Stomach (tissue), 4 donors: ENCODE data around the gene RSBN1.

Source experiments
- EP300 ChIP-seq: sonication (generic); formaldehyde crosslinking; IDR thresholded peaks from one replicate; pipeline ENCODE4 v1.6.1; 2017; ENCODE audit warnings: antibody characterized with exemption
- POLR2A ChIP-seq, 4 donors: fragments of 450-650 bp; IDR thresholded peaks; one replicate each; pipeline ENCODE4 v1.6.1; 2016; ENCODE audit warnings: antibody characterized with exemption in 4 of 4, control low read depth in 2 of 4, mild to moderate bottlenecking in 1 of 4, moderate library complexity in 1 of 4
- TF ChIP-seq, protein P1 (sequence below), 7 experiments: fragments of 450-650 bp in 4 of 7; fragments of 200-600 bp in 3 of 7; sonication (generic) in 3 of 7; IDR thresholded peaks; one replicate each; pipeline ENCODE4 v1.5.1; 2016 to 2019; ENCODE audit warnings: antibody characterized with exemption in 7 of 7, control low read depth in 2 of 7, mild to moderate bottlenecking in 1 of 7

GRCh38 chr1:113714606-113715269 is 97.5 kb downstream of the RSBN1 start:
- TF ChIP-seq, protein P1, sequence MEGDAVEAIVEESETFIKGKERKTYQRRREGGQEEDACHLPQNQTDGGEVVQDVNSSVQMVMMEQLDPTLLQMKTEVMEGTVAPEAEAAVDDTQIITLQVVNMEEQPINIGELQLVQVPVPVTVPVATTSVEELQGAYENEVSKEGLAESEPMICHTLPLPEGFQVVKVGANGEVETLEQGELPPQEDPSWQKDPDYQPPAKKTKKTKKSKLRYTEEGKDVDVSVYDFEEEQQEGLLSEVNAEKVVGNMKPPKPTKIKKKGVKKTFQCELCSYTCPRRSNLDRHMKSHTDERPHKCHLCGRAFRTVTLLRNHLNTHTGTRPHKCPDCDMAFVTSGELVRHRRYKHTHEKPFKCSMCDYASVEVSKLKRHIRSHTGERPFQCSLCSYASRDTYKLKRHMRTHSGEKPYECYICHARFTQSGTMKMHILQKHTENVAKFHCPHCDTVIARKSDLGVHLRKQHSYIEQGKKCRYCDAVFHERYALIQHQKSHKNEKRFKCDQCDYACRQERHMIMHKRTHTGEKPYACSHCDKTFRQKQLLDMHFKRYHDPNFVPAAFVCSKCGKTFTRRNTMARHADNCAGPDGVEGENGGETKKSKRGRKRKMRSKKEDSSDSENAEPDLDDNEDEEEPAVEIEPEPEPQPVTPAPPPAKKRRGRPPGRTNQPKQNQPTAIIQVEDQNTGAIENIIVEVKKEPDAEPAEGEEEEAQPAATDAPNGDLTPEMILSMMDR (IDR thresholded peaks at IDR 0.05), result no peak
- TF ChIP-seq POLR2A (IDR thresholded peaks at IDR 0.05), result no peak
- TF ChIP-seq EP300, result no peak
